ENCODE results near the gene ABTB1. TPM values are rescaled to one million over a fixed set of nuclear protein-coding genes. Genes with fewer than 3 reads are reported as not detected.
"Not testable (repeated sequence)": the region's sequence is repeated elsewhere in the genome, so short reads cannot be mapped to it uniquely, and the experiment has no call there.

ABTB1 gene
- polyA plus RNA-seq, 10 donors, result 10.5 to 21.0 (median 12.5) TPM

DNA sequence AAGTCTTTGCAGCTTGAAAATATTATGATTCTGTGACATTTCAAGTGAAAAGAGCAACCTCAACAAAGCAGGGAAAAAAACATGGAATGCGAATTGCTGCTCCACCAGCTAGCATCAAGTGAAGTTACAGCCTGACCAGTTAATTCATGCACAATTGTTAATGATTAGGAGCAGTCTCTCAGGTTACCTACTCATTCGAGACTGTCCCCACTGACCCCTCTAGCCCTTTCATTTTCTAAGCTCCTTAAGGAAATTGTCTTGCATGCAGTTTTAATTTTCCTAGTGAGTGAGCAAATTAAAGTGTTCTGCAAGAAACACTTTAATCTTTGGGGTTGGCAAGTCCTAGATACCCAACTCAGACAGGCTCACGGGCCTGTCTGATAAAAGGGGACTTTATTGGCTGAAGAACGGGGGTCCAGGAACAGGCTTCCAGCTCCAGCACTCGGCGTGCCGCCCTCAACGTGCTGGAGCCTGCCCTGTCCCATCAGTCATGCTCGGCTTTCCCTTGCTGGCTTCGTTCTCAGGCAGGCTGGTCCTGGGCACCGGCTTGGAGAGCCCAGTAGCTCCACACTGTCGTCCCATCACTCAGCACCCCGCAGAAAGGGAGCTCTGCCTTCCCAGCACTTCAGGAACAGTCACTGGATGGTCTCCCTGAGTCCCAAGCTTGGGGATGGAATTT, 25.4 kb upstream of the ABTB1 start:
- no peak for DNase-seq

GRCh38 chr3:127647845-127648204, 24.9 kb upstream of the ABTB1 start:
- DNase-seq, result no peak

DNA sequence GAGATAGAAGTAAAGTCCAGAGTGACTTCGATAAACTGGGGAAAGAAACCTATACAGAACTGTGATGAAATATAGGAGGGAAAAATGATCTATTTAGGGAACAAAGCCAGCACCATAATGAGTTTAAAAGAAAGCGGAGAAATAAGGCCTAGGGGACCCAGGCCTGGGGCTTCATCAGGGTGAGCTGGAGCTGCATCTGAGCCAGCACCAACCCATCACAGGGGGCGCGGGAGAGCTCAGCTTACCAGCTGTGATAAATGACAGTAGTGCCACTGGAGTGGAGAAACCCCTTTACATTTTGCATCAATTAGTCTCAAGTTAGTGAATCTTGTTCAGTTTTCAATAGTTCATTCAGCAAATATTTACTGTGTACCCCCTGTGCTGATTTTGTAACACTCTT, 22.5 kb upstream of the ABTB1 start:
- no peak for DNase-seq

DNA sequence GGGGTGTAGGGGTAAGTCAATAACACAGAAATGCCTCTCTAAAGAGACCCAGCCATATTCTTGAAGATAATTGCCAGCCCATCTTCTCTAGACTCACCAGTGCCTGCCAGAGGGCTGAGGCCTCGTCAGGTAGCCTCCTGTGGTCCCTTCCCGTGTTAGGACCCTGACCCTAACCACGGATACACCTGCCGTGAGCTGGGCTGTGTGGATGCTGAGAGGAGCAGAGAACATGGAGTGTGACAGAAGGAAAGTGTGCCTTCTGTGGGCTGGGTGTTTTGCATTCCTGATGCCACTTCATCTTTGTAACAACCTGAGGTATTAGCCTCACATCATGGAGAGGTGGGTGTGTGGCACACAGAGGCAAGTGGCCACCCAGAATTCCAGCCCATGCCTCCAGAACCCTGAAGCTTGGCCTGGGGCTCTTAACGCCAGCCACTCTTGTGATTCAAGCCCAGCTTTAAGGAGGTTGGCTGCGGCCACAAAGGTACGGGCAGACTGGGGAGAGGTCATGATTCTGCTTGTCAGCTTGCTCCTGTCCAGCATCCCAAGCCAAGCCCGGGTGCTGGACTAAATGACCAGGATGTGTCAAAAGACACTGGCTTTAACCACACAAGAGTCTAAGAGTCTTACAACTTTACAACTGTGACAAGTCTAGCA, 21.1 kb upstream of the ABTB1 start:
- DNase-seq, result no peak

DNA sequence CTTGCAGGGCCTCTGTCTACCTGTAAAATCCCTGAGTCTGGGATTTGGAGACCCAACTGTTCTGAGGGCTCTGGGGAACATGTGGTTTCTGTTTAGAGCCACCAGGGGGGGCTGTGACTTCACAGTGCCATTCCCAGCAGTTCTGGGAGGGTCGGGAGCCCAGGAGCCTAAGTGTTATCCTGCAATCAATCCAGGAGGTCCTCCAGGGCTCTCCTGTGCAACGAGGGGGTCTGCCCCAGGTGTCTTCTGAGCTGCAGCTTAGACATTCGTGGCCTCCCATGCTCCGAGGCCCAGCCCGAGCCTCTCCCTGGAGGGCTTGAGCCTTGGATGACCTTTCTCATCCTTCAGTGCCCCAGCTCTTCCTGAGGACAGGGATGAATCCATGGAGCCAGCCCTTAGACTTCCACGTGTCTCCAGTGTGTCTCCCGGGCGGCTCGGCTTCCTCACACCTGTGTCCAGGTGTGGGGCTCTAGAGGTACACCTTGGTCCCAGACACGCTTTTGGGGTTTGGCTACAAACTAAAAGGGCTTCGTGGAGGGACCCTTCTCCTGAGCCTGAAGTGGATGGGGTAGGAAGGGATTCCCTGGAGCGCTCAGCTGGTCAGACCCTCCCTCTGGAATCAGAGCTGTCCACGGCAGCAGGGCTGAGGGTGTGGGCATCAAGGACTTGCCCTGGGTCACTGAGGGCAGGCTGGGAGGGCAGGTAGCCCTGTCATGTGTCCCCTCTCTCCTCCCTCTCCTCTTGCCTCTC, 20.3 kb upstream of the ABTB1 start:
- DNase-seq, result peak; percentile 47 to 77 (median 70)

DNA sequence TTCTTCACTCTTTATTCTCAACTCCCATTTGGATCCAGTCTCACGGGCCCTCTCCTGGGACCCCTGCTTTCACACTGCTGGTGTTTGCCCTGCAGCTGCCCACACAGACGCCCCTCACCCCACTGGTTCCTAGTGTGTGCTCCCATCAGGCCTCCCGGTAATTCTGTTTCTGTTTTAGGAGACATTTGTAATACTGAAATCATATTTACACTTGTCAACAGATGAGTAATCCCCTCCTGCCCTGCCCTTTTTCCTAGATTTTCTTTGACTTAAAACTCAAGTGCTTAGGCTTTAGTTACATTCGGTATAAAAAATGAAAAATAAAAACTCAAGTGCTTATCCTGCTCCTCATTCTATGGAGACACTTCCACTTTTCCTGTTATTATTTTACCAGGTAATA, 18.4 kb upstream of the ABTB1 start:
- DNase-seq, result no peak

- DNase-seq, result not testable (repeated sequence)
These were observed 17.8 kb upstream of the ABTB1 start for GRCh38 chr3:127654993-127655392.

- peak; percentile 23 to 52 (median 28) for DNase-seq
These were observed 17.1 kb upstream of the ABTB1 start for GRCh38 chr3:127655641-127656040.

DNA sequence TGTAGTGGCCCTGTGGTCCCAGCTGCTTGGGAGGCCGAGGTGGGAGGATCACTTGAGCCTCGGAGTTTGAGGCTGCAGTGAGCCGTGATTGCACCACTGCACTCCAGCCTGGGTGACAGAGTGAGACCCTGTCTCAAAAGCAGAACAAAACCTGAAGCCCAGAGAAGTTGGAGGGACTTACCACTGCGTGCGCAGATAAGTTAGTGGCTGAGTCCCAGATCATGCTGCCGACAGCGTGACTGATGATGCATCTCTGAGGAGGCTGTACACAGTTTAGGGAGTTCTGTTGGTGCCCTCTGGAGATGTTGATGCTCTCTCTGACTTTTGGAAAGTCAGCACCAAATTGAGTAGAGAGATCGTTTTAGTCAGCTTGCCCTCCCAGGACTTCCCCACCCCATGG, 15.8 kb upstream of the ABTB1 start:
- no peak for DNase-seq

- DNase-seq, result no peak
These were observed 14.5 kb upstream of the ABTB1 start for GRCh38 chr3:127658234-127658633.

DNA sequence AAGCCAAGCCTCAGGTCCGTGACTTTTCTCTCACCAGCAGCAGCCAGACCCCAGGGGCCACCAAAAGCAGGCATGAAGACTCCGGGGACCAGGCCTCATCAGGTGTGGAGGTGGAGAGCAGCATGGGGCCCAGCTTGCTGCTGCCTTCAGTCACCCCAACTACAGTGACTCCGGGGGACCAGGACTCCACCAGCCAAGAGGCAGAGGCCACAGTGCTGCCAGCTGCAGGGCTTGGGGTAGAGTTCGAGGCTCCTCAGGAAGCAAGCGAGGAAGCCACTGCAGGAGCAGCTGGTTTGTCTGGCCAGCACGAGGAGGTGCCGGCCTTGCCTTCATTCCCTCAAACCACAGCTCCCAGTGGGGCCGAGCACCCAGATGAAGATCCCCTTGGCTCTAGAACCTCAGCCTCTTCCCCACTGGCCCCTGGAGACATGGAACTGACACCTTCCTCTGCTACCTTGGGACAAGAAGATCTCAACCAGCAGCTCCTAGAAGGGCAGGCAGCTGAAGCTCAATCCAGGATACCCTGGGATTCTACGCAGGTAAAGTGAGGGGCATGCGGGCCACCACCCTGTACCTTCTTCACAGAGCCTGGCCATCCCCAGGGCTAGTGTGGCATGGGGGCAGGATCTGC, 12.0 kb upstream of the ABTB1 start:
- DNase-seq, result no peak

- no peak for DNase-seq
These were observed 11.2 kb upstream of the ABTB1 start for GRCh38 chr3:127661600-127661999.

DNA sequence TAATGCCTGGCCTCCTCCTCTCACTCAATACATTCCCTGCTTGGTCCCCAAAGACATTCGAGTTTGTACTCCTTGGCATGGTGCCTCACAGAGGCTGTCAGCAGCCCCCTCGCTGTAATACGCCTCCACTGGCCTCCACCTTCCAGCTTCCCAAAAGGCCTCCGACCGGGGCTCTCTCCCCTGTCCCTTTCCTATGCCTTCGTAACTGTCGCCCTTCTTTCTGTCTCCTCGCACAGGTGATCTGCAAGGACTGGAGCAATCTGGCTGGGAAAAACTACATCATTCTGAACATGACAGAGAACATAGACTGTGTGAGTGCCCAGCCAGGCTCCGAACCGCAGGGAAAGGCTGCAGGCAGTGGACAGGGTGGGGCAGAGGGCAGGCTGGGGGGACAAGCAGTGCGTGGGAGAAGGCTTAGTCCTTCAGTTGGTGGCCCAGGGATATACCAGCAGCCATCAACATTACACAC, 10.7 kb upstream of the ABTB1 start:
- peak in 1 of 3 donors; percentile 51 for DNase-seq

DNA sequence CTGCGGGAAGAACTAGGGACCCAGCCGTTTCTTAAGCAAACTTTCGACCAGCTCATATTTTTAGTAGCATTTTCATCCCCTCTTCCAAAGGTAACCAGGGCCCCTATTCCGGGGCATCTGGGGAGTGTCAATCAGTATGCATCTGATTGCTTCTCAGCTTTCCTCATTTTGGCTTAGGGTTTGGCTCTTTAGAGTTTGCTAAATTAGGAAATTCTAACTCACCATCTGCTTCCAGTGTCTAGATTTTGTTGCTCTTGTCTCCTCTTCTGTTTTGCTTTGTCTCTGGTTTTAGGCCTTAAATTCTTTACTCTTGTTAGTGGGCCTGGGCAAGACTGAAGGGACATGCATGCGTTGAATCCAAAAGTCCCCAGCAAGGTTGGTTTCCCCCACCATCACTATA, 9.6 kb upstream of the ABTB1 start:
- DNase-seq, result no peak

- DNase-seq, result peak in 1 of 3 donors; percentile 34
These were observed 7.6 kb upstream of the ABTB1 start for GRCh38 chr3:127665165-127665564.

GRCh38 chr3:127665586-127665985, 7.2 kb upstream of the ABTB1 start:
- DNase-seq, result no peak

DNA sequence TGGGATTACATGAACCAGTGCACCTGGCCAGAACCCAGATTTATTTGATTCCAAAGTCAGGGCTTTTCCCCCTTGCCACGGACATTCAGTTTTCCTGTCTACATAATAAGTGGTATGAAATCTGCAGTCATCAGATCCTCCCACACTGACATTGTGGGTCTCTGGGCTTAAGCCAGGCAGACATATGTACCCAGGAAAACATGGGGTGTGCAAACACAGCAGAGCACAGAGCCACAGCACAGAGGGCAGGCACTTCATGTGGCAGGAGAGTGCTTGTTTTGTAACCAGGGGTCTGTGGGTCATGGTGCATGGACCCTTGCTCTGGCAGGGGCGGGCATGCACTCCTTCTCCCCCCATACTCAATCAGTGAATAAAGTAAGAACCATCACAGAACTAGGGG, 6.1 kb upstream of the ABTB1 start:
- no peak for DNase-seq

GRCh38 chr3:127667119-127667681, 5.6 kb upstream of the ABTB1 start:
- DNase-seq, result no peak

- no peak for DNase-seq
These were observed 3.8 kb upstream of the ABTB1 start for GRCh38 chr3:127668906-127669305.

- no peak for DNase-seq
These were observed 3.1 kb upstream of the ABTB1 start for GRCh38 chr3:127669541-127670228.

DNA sequence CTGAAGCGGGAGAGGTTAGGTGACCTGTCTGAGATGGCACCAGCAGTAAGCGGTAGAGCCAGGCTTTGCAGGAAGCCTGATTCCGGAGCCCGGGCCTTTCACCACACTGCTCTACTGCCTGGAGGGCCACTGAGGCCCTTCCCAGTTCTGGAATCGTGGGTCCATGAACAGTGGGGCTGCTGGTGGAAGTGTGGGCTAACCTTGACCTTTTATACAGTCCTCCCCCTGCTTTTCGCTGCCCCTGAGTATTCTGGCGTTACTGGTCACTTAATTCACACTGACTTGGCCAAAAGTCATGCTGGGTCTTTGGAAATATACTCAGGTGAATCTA, 2.6 kb upstream of the ABTB1 start:
- DNase-seq, result no peak

All from muscle of back (tissue), 11 donors.